Progenitor cell of endocrine pancreas (in vitro differentiated cells): Measurements from ENCODE around the gene TLE5. TPM values are rescaled to one million over a fixed set of nuclear protein-coding genes. Genes with fewer than 3 reads are reported as not detected.

Source experiments
- DNase-seq: peaks from one replicate; pipeline ENCODE4 v3.0.0; 2021; ENCODE audit warnings: low spot score; ENCODE audit not compliant: unreplicated experiment
- H3K27ac Mint-ChIP-seq: 2 replicates; pipeline ENCODE4 v1.8.0; 2021; ENCODE audit warnings: mild to moderate bottlenecking, moderate library complexity, mixed read lengths
- H3K27me3 Mint-ChIP-seq: 2 replicates; pipeline ENCODE4 v1.8.0; 2021; ENCODE audit warnings: mixed read lengths
- H3K36me3 Mint-ChIP-seq: 2 replicates; pipeline ENCODE4 v1.8.0; 2022; ENCODE audit warnings: mixed read lengths; ENCODE audit not compliant: insufficient read depth
- H3K4me1 Mint-ChIP-seq: 2 replicates; pipeline ENCODE4 v1.8.0; 2021; ENCODE audit warnings: low read depth, mixed read lengths
- H3K4me3 Mint-ChIP-seq: 2 replicates; pipeline ENCODE4 v1.8.0; 2021; ENCODE audit warnings: low read depth, mild to moderate bottlenecking, moderate library complexity, mixed read lengths
- H3K9me3 Mint-ChIP-seq: 2 replicates; pipeline ENCODE4 v1.8.0; 2021; ENCODE audit warnings: low read depth, mixed read lengths
- CTCF ChIP-seq: fragments of 200-600 bp; sonication (generic); IDR thresholded peaks from one replicate; pipeline ENCODE4 v1.5.0; 2021; ENCODE audit warnings: antibody characterized with exemption, mild to moderate bottlenecking; ENCODE audit not compliant: unreplicated experiment
- long read RNA-seq: library from polyadenylated mRNA; unstranded; transcript quantifications from one replicate; pipeline ENCODE4 v2.0.0, GENCODE V29; 2020
- total RNA-seq: library from RNA; stranded (reverse); gene quantifications from 2 replicates; pipeline ENCODE4 v1.2.1, GENCODE V29; 2021

Gene TLE5
- total RNA-seq = 469 and 507 TPM in 2 replicates
- long read RNA-seq, partial matches to known transcripts = 0 of 1 reads
- long read RNA-seq, other reads (novel, unspliced or antisense) = 1 of 1 reads

DNA sequence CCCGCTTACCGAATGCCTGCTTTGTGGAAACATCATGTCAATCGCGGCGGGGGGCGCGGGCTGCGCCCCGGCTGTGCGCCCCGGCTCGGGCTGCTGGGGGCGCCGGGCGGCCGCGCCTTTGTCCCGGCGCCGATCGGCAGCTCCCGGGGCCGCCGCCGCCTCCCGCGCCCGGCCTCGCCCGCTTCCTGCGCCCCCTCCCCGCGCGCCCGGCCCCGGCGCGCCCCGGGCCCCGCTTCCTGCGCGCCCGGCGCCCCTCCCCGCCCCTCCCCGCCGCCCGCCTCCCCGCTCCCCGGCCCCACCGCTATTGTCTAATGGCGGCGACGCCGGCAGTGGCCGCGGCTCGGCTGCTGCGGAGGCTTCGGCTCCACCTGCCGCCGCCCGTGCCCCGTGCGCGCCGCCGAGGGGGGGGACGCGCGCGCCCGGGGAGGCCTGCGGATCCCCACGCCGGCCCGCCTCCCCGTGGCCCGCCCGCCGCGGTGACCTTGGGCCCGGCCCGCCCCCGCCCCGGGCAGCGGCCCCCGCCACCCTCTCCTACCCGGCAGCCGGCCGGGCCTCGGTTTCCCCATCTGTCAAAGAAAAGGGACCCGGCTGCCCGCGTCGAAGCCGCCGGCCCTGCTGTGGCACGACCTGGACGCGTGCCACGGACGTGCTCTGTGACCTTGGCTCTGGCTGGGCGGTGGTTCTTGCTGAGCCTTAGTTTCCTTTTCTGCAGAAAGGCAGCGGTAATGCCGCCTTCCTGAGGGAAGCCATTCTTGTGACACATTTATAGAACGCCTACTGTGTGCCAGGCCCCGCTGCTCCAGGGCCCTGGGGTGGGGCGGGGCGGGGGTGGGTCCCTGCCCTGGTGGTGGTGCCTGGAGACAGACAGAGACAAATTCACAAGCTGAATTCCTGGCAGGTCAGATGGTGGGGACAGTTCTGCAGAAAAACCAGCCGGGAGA lies at the start of gene TLE5:
TSS of gene TLE5 (minus strand) at position 331 of the 941 bp plus-strand sequence. CDS start at position 36, 295 bp downstream.
- Mint-ChIP-seq H3K9me3 (no peaks in the 10 kb centered on the region), H3K4me3 (peak within 1 kb of the TSS; percentile 76), H3K36me3 (peaks cover 13% of the 10 kb centered on the region), H3K4me1 (peaks cover 31% of the 10 kb centered on the region), H3K27me3 (no peaks in the 10 kb centered on the region), H3K27ac (peak within 1 kb of the TSS; percentile 90)
- no peak for DNase-seq
- TF ChIP-seq CTCF = no peak

DNA sequence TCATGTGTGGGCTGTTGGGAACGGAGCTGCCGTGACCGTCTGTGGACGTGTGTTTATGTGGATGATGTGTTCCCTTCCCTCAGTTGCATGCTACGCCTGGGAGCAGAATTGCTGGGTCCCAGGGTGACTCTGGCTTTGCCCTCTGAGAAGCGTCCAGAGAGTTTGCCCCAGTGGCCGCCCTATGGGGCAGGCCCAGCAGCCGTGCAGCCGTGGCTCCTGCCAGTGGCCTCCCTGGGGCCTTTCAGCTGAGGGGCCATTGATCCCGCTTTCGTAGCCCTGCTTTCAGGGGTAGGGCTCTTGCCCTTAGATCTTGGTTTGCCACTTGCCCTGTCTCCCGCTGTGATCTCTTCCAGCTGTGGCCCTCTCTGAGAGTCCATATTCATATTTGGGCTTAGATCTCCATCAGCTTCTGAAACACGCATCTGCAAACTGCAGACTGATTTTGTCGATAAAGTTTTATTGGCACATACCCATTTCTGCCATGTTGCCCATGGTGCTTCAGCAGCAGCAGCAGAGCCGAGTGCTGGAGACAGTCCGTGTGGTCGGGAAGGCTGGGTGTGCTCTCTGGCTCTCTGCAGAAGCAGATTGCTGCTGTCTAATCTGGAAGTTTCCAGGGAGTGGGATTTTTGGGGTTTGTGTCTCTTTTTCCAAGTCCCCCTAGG lies 49.4 kb upstream of the TLE5 start:
- Mint-ChIP-seq H3K4me3 (no peak overlapping the region), H3K36me3 (peaks cover 3% of the 10 kb centered on the region), H3K4me1 (peaks cover 20% of the 10 kb centered on the region), H3K9me3 (no peaks in the 10 kb centered on the region), H3K27ac (no peak overlapping the region), H3K27me3 (no peaks in the 10 kb centered on the region)
- TF ChIP-seq CTCF = no peak
- no peak for DNase-seq

- H3K36me3 Mint-ChIP-seq = peaks cover 3% of the 10 kb centered on the region
- H3K9me3 Mint-ChIP-seq = no peaks in the 10 kb centered on the region
- no peaks in the 10 kb centered on the region for H3K27me3 Mint-ChIP-seq
- TF ChIP-seq CTCF = no peak
- H3K27ac Mint-ChIP-seq = no peak overlapping the region
- DNase-seq = no peak
- H3K4me3 Mint-ChIP-seq = no peak overlapping the region
- peaks cover 20% of the 10 kb centered on the region for H3K4me1 Mint-ChIP-seq
Observed at GRCh38 chr19:3110126-3110825, 48.0 kb upstream of the TLE5 start.

GRCh38 chr19:3109491-3109890 lies 47.2 kb upstream of the TLE5 start:
- no peak overlapping the region for H3K4me3 Mint-ChIP-seq
- H3K4me1 Mint-ChIP-seq = peaks cover 20% of the 10 kb centered on the region
- no peak for DNase-seq
- H3K9me3 Mint-ChIP-seq = no peaks in the 10 kb centered on the region
- no peaks in the 10 kb centered on the region for H3K27me3 Mint-ChIP-seq
- TF ChIP-seq CTCF = no peak
- no peak overlapping the region for H3K27ac Mint-ChIP-seq
- H3K36me3 Mint-ChIP-seq = peaks cover 3% of the 10 kb centered on the region

GRCh38 chr19:3108775-3109174 lies 46.5 kb upstream of the TLE5 start:
- H3K4me1 Mint-ChIP-seq = peaks cover 24% of the 10 kb centered on the region
- H3K9me3 Mint-ChIP-seq = no peaks in the 10 kb centered on the region
- DNase-seq = peak; percentile 56
- peak; percentile 82 for TF ChIP-seq CTCF
- peak overlapping the region; percentile 89 for H3K27ac Mint-ChIP-seq
- no peak overlapping the region for H3K4me3 Mint-ChIP-seq
- peaks cover 3% of the 10 kb centered on the region for H3K36me3 Mint-ChIP-seq
- no peaks in the 10 kb centered on the region for H3K27me3 Mint-ChIP-seq
